ENCODE data around the gene NTSR2. TPM values are rescaled to one million over a fixed set of nuclear protein-coding genes. Genes with fewer than 3 reads are reported as not detected.

The NTSR2 gene
- total and polyA plus RNA-seq, 2 donors (not counting 3 experiments of a cell fraction or from before 2014, with no cell fraction given) = not detected

DNA sequence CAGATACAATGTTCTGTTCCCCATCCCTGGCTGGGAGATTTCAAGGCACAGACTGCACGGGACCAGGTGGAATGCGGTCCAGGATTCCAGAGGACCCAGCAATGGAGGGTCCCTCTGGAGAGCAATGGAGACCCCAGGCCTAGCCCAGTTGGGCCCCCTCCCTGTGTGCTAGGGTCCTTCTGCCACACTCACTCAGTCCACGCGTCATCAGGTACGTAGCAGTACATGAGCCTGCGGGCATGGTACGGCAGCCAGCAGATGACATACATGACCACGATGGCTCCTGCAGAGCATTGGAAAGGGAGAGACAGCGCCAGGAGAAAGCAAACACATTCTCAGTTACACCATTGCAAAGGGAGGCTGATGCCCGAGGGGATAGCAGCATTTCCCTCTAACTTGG is 10.1 kb downstream of the NTSR2 start:
- H3K9me3 ChIP-seq (replicated peaks; ENCODE audit: control insufficient read depth, insufficient read depth, low read length) = no peaks in the 10 kb centered on the region
- no peaks in the 10 kb centered on the region for H4K20me1 ChIP-seq (replicated peaks; ENCODE audit: control insufficient read depth, extremely low read depth, insufficient read depth, low read length)
- H3K79me2 ChIP-seq (ENCODE audit: control insufficient read depth, insufficient read depth, low read length) = no peaks in the 10 kb centered on the region
- H3K27me3 ChIP-seq (ENCODE audit: control insufficient read depth in 2 of 2, insufficient read depth in 2 of 2, low read length in 2 of 2) = no peaks in the 10 kb centered on the region
- TF ChIP-seq, protein P1, sequence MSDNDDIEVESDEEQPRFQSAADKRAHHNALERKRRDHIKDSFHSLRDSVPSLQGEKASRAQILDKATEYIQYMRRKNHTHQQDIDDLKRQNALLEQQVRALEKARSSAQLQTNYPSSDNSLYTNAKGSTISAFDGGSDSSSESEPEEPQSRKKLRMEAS (IDR thresholded peaks at IDR 0.05; ENCODE audit: insufficient read depth, insufficient read length) = no peak
- no peak for TF ChIP-seq GATA2 (IDR thresholded peaks at IDR 0.05; ENCODE audit: insufficient read depth, insufficient read length, low read depth, low read length)
- TF ChIP-seq, protein P2, sequence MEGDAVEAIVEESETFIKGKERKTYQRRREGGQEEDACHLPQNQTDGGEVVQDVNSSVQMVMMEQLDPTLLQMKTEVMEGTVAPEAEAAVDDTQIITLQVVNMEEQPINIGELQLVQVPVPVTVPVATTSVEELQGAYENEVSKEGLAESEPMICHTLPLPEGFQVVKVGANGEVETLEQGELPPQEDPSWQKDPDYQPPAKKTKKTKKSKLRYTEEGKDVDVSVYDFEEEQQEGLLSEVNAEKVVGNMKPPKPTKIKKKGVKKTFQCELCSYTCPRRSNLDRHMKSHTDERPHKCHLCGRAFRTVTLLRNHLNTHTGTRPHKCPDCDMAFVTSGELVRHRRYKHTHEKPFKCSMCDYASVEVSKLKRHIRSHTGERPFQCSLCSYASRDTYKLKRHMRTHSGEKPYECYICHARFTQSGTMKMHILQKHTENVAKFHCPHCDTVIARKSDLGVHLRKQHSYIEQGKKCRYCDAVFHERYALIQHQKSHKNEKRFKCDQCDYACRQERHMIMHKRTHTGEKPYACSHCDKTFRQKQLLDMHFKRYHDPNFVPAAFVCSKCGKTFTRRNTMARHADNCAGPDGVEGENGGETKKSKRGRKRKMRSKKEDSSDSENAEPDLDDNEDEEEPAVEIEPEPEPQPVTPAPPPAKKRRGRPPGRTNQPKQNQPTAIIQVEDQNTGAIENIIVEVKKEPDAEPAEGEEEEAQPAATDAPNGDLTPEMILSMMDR (IDR thresholded peaks at IDR 0.05; ENCODE audit: extremely low read depth in 1 of 2, insufficient read depth in 1 of 2, low read depth in 1 of 2, low read length in 2 of 2) = no peak
- TF ChIP-seq FOS (IDR thresholded peaks at IDR 0.05; ENCODE audit: borderline replicate concordance, insufficient read depth, low read length) = no peak
- no peak for TF ChIP-seq POLR2A (IDR thresholded peaks at IDR 0.05; ENCODE audit: low read depth, low read length)
- no peak for TF ChIP-seq POLR2AphosphoS5 (IDR thresholded peaks at IDR 0.05; ENCODE audit: insufficient read depth, low read depth, low read length)
- no peak for TF ChIP-seq MYC (IDR thresholded peaks at IDR 0.05; ENCODE audit: low read depth, low read length)
- TF ChIP-seq EZH2 (IDR thresholded peaks at IDR 0.05; ENCODE audit: borderline replicate concordance, low read depth, low read length, severe bottlenecking) = no peak
- TF ChIP-seq JUN (IDR thresholded peaks at IDR 0.05; ENCODE audit: borderline replicate concordance, insufficient read depth, insufficient read length, low read depth) = no peak
- ChIA-PET POLR2A (no interaction called here), CTCF (no interaction called here)
- no peak for DNase-seq (ENCODE audit: low read depth, low spot score)
- H3K4me1 ChIP-seq (ENCODE audit: control insufficient read depth, extremely low read depth, insufficient read depth, low read length) = no peaks in the 10 kb centered on the region
- no peak overlapping the region for H3K4me2 ChIP-seq (ENCODE audit: insufficient read depth, low read length)
- H3K27ac ChIP-seq (ENCODE audit: insufficient read depth, low read depth, low read length) = no peak overlapping the region
- no peak overlapping the region for H2AFZ ChIP-seq (ENCODE audit: low read depth, low read length)
- no peak overlapping the region for H3K4me3 ChIP-seq (replicated peaks in 1 of 3; ENCODE audit: insufficient read depth in 1 of 3, low read depth in 1 of 3, low read length in 3 of 3)
- no peaks in the 10 kb centered on the region for H3K9me1 ChIP-seq (replicated peaks; ENCODE audit: control insufficient read depth, extremely low read depth, insufficient read depth, low read length)
- H3K36me3 ChIP-seq (ENCODE audit: control insufficient read depth in 2 of 2, extremely low read depth in 1 of 2, insufficient read depth in 2 of 2, low read length in 2 of 2) = no peaks in the 10 kb centered on the region
- BruUV-seq (replicated peaks) = no TSS peak
- no peak overlapping the region for H3K9ac ChIP-seq (replicated peaks; ENCODE audit: extremely low read depth, insufficient read depth, low read length)
- intact Hi-C loops (cut with micrococcal nuclease) (no loop called here), dilution Hi-C loops (cut with MboI; ENCODE audit: extremely low pct_ligation_motif_present, low sequenced_read_pairs) (no loop called here)
- no peak for FAIRE-seq
